HG03280 (cell line): ENCODE measurements around the gene PALB2.

Experiments used
- ATAC-seq: cut with Tn5 transposase; IDR thresholded peaks from one replicate; pipeline ENCODE4 v1.9.1; 2021; ENCODE audit warnings: mild to moderate bottlenecking, moderate library complexity; ENCODE audit not compliant: unreplicated experiment

Gene PALB2

DNA sequence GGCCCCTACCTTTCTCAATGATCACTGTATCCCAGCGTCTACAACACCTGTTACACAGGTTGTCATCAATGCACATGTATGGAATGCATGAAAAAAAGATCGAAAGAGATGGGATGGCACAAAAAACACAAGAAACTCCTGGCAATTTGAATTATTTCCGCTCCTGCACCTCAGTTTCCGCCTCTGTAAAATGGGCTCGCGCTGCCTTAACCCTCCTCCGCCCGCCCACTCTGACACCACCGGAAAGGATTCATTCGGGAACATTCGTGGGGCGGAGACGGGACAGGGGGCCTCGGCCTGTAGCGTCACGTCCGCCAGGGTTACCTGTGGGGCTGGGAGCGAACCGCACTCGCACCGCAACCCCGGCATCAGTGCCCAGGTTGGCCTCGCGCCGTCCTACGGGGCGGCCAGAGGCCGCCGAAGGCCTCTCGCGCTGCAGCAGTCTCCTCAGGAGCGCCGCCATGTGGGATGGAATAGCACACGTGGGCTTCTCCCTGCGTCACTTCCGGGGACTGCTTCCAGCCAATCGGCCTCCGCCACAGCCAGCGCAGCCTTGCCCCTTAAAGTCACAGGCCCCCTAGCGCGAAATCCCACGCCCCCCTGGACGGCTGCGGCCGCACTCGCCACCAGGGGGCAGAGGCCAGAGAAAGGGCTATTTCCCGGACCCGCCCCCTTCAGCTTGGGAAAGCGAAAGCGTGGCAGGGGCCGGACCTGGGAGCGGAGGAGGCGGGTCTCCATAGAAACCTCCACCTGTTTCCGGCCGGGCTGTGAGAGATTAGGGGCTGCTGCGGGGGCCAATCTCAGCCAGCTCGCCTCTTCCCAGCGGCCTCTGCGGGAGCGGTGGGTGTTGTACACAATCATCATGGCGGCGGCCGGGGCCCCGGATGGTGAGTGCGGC lies 84.0 kb downstream of the PALB2 start, which contains the start of the genes EARS2 and UBFD1:
TSS of gene EARS2 (minus strand) at position 470 of the 898 bp plus-strand sequence. CDS start at position 463, 7 bp downstream.
TSS of gene UBFD1 (plus strand) at position 847 of the 898 bp plus-strand sequence. CDS start at position 863, 16 bp downstream.
- peak; percentile 88 for ATAC-seq

DNA sequence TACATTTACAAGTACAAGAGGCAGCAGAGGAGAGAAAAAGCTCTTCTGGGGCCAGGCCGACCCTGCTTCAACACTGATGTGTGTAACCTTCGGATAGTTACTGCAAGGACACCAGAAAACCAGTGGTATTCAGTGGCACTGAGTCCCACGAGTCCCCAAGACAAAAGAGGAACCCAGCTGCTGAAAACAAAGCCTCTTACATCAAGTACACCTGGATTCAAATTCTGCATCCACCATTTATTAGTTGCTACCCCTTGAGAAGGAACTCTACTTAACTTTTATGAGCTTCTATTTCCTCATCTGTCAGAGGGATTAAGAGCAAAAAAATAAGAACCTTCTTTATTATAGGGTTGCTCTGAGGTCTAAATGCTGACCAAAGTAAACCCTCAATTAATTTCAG lies 86.6 kb downstream of the PALB2 start:
- no peak for ATAC-seq
